Effector memory CD4-positive, alpha-beta T cell (primary cell): ENCODE results near the gene SURF2.

Experiments used
- DNase-seq, 3 donors: peaks; one replicate each; pipeline ENCODE4 v3.0.0-alpha.2; 2020
- H3K27ac ChIP-seq: 2 replicates; pipeline ENCODE4 v1.7.0; 2013; ENCODE audit warnings: mild to moderate bottlenecking, low read length, moderate library complexity; ENCODE audit not compliant: insufficient read depth, poor library complexity, severe bottlenecking
- H3K27me3 ChIP-seq: replicated peaks from 2 replicates; pipeline ENCODE4 v1.7.0; 2013; ENCODE audit warnings: mild to moderate bottlenecking, low read length; ENCODE audit not compliant: insufficient read depth, control insufficient read depth, poor library complexity, severe bottlenecking
- H3K36me3 ChIP-seq: 2 replicates; pipeline ENCODE4 v1.7.0; 2013; ENCODE audit warnings: mild to moderate bottlenecking, low read length, moderate library complexity; ENCODE audit not compliant: control insufficient read depth, insufficient read depth
- H3K4me1 ChIP-seq: 2 replicates; pipeline ENCODE4 v1.7.0; 2013; ENCODE audit warnings: low read length, mild to moderate bottlenecking; ENCODE audit not compliant: control insufficient read depth, insufficient read depth, poor library complexity, severe bottlenecking
- H3K4me3 ChIP-seq: 2 replicates; pipeline ENCODE4 v1.7.0; 2013; ENCODE audit warnings: low read length, low read depth, mild to moderate bottlenecking; ENCODE audit not compliant: insufficient read depth, poor library complexity, severe bottlenecking
- H3K9me3 ChIP-seq: 2 replicates; pipeline ENCODE4 v1.7.0; 2013; ENCODE audit warnings: mild to moderate bottlenecking, low read length, moderate library complexity; ENCODE audit not compliant: control insufficient read depth

The SURF2 gene

GRCh38 chr9:133396952-133397351, 40.6 kb downstream of the SURF2 start:
- Histone ChIP-seq H3K27ac (no peak overlapping the region), H3K4me1 (no peaks in the 10 kb centered on the region), H3K4me3 (no peak overlapping the region), H3K36me3 (no peaks in the 10 kb centered on the region), H3K9me3 (no peaks in the 10 kb centered on the region), H3K27me3 (no peaks in the 10 kb centered on the region)
- DNase-seq = no peak

GRCh38 chr9:133397370-133397769, 41.0 kb downstream of the SURF2 start:
- H3K36me3 ChIP-seq = no peaks in the 10 kb centered on the region
- H3K27ac ChIP-seq = no peak overlapping the region
- no peaks in the 10 kb centered on the region for H3K9me3 ChIP-seq
- no peak overlapping the region for H3K4me3 ChIP-seq
- H3K4me1 ChIP-seq = no peaks in the 10 kb centered on the region
- no peaks in the 10 kb centered on the region for H3K27me3 ChIP-seq
- no peak for DNase-seq

DNA sequence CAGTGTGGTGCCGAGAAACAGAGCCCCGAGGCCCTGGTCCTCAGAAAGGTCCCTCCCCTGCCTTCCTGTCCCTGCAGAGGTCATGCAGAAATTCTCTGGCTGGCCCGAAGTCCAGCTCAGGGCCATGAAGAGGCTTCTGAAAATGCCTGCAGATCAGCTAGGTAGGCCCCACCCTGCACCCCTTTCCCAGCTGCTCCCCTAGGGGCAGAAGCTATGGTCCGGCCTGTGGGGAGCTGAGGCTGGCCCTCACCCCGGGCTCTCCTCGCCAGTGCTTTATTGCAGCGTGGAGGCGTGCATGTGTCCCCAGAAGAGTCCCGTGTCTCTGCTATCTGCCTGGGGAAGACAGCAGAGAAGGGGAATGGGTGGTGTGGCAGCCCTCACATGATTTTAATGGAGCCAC, 41.5 kb downstream of the SURF2 start:
- Histone ChIP-seq H3K9me3 (no peaks in the 10 kb centered on the region), H3K36me3 (no peaks in the 10 kb centered on the region), H3K4me3 (no peak overlapping the region), H3K27ac (no peak overlapping the region), H3K4me1 (no peaks in the 10 kb centered on the region), H3K27me3 (no peaks in the 10 kb centered on the region)
- no peak for DNase-seq

- H3K36me3 ChIP-seq = peaks cover 8% of the 10 kb centered on the region
- H3K4me3 ChIP-seq = no peak overlapping the region
- no peaks in the 10 kb centered on the region for H3K9me3 ChIP-seq
- no peaks in the 10 kb centered on the region for H3K4me1 ChIP-seq
- H3K27me3 ChIP-seq = no peaks in the 10 kb centered on the region
- no peak for DNase-seq
- no peak overlapping the region for H3K27ac ChIP-seq
Observed at GRCh38 chr9:133400292-133400691, 43.9 kb downstream of the SURF2 start.

GRCh38 chr9:133401588-133401987, 45.2 kb downstream of the SURF2 start:
- Histone ChIP-seq H3K4me3 (no peak overlapping the region), H3K27me3 (no peaks in the 10 kb centered on the region), H3K36me3 (peaks cover 20% of the 10 kb centered on the region), H3K9me3 (no peaks in the 10 kb centered on the region), H3K4me1 (no peaks in the 10 kb centered on the region), H3K27ac (no peak overlapping the region)
- no peak for DNase-seq

DNA sequence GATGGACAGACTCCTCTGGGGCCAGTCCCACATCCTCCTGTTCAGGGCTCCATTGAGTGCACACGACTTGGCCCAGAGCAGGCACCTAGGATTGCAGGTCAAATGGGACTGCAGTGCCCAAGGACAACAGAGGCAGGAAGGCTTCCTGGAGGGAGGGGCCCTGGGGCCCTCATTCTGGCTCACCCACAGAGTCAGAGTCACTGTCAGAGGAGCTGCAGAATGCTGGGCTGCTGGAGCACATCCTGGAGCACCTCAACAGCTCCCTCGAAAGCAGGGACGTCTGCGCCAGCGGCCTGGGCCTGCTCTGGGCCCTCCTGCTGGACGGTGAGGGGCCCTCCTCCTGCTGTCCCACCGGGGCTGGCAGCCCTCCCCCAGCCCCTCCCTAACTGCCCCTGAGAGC, 46.3 kb downstream of the SURF2 start:
- Histone ChIP-seq H3K9me3 (no peaks in the 10 kb centered on the region), H3K36me3 (peaks cover 28% of the 10 kb centered on the region), H3K4me3 (no peak overlapping the region), H3K4me1 (no peaks in the 10 kb centered on the region), H3K27me3 (no peaks in the 10 kb centered on the region), H3K27ac (no peak overlapping the region)
- DNase-seq = no peak

DNA sequence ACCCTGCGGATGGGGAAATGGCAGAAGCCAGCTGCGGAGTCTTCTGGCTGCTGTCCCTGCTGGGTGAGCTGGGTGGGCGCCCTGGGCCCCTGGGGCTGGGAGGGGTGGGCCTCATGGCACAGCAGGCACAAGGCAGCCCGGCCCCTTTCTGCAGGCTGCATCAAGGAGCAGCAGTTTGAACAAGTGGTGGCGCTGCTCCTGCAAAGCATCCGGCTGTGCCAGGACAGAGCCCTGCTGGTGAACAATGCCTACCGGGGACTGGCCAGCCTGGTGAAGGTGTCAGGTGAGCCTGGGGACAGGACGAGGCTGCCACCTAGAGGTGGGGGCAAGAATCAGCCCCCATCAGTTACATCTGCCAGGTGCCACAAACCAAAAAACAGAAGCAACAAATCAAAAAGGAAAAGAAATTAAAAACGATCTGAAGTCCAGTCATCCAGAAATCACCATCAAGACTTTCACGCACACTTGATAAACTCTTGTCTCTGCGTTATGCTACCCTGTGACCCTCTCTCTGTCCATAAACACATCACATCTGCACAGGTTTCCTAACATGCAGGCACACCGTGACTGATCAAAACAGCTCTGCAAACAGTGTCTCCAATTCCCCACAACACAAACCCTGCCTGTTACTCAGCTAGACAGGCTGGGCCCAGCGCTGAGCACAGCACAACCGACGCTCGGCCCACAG, 47.6 kb downstream of the SURF2 start:
- H3K4me3 ChIP-seq = no peak overlapping the region
- H3K27me3 ChIP-seq = no peaks in the 10 kb centered on the region
- H3K4me1 ChIP-seq = no peaks in the 10 kb centered on the region
- peak; percentile 24 to 35 (median 31) for DNase-seq
- H3K9me3 ChIP-seq = no peaks in the 10 kb centered on the region
- H3K36me3 ChIP-seq = peaks cover 31% of the 10 kb centered on the region
- H3K27ac ChIP-seq = no peak overlapping the region

- no peaks in the 10 kb centered on the region for H3K9me3 ChIP-seq
- peaks cover 33% of the 10 kb centered on the region for H3K36me3 ChIP-seq
- no peaks in the 10 kb centered on the region for H3K4me1 ChIP-seq
- no peak overlapping the region for H3K27ac ChIP-seq
- H3K4me3 ChIP-seq = no peak overlapping the region
- no peaks in the 10 kb centered on the region for H3K27me3 ChIP-seq
- DNase-seq = no peak
Observed at GRCh38 chr9:133404454-133405002, 48.2 kb downstream of the SURF2 start.

- Histone ChIP-seq H3K4me3 (no peak overlapping the region), H3K4me1 (no peaks in the 10 kb centered on the region), H3K36me3 (peaks cover 46% of the 10 kb centered on the region), H3K27ac (no peak overlapping the region), H3K27me3 (no peaks in the 10 kb centered on the region), H3K9me3 (no peaks in the 10 kb centered on the region)
- DNase-seq = no peak
Observed at GRCh38 chr9:133405508-133406438, 49.4 kb downstream of the SURF2 start.
